T-cell (primary cell): ENCODE data around the gene ADGRB3. TPM values are rescaled to one million over a fixed set of nuclear protein-coding genes. Genes with fewer than 3 reads are reported as not detected.

ENCODE experiments used
- ATAC-seq, 4 experiments: fragments of 200-7000 bp in 3 of 4; fragments of 150-1000 bp in 1 of 4; cut with Tn5 transposase; replicated peaks in 1 of 4; 1 replicate in 3 of 4; 2 replicates in 1 of 4; pipeline ENCODE4 v1.10.0; 2021; ENCODE audit warnings: moderate library complexity in 3 of 4, mild to moderate bottlenecking in 2 of 4, moderate number of reproducible peaks in 1 of 4
- CTCF ChIA-PET, 2 donors: fragments of 300-600 bp; sonication (Branson Sonifier 250); formaldehyde crosslinking; loops; one replicate each; lab custom pipeline; 2022; ENCODE audit warnings: antibody characterized with exemption in 2 of 2; lab: Charles Lee
- POLR2A ChIA-PET, 2 donors: fragments of 300-600 bp; sonication (Branson Sonifier 250); formaldehyde crosslinking; loops; one replicate each; lab custom pipeline; 2022; ENCODE audit warnings: antibody characterized with exemption in 2 of 2; lab: Charles Lee
- DNase-seq, 35 experiments: peaks; one replicate each; pipeline versions ENCODE4 v3.0.0 to v3.0.0-alpha.2; 2013 to 2023
- H3K27ac ChIP-seq: one replicate; pipeline ENCODE4 v1.5.1; 2013; ENCODE audit warnings: low read length
- H3K27me3 ChIP-seq, 2 experiments: replicated peaks in 1 of 2; 1 replicate in 1 of 2; 2 replicates in 1 of 2; pipeline versions ENCODE4 v1.6.1 to v1.7.0; 2013; ENCODE audit warnings: low read length in 1 of 2, mixed read lengths in 1 of 2; ENCODE audit not compliant: control insufficient read depth in 2 of 2, insufficient read depth in 2 of 2; ENCODE audit errors: extremely low read depth in 1 of 2
- H3K36me3 ChIP-seq, 2 donors: 1 replicate in 1 of 2; 2 replicates in 1 of 2; pipeline versions ENCODE4 v1.6.1 to v1.7.0; 2013; ENCODE audit warnings: low read length in 1 of 2; ENCODE audit not compliant: control insufficient read depth in 2 of 2, insufficient read depth in 1 of 2; ENCODE audit errors: extremely low read depth in 1 of 2
- H3K4me1 ChIP-seq, 2 experiments: 1 replicate in 1 of 2; 2 replicates in 1 of 2; pipeline versions ENCODE4 v1.6.1 to v1.7.0; 2013; ENCODE audit warnings: low read length in 2 of 2, mixed read lengths in 1 of 2; ENCODE audit not compliant: insufficient read depth in 2 of 2, control insufficient read depth in 1 of 2; ENCODE audit errors: extremely low read depth in 1 of 2
- H3K4me3 ChIP-seq, 2 donors: 1 replicate in 1 of 2; 2 replicates in 1 of 2; pipeline versions ENCODE4 v1.5.1 to v1.7.0; 2013; ENCODE audit warnings: mild to moderate bottlenecking in 2 of 2, low read length in 1 of 2, moderate library complexity in 1 of 2; ENCODE audit not compliant: control insufficient read depth in 1 of 2; ENCODE audit errors: extremely low read depth in 1 of 2
- H3K9me3 ChIP-seq: 2 replicates; pipeline ENCODE4 v1.7.0; 2013
- H3K27ac Mint-ChIP-seq, 2 donors: one replicate each; pipeline ENCODE4 v1.8.0; 2020 to 2021; ENCODE audit warnings: mild to moderate bottlenecking in 2 of 2, mixed read lengths in 2 of 2
- H3K27me3 Mint-ChIP-seq, 2 donors: one replicate each; pipeline ENCODE4 v1.8.0; 2021 to 2022; ENCODE audit warnings: mixed read lengths in 2 of 2
- H3K36me3 Mint-ChIP-seq: one replicate; pipeline ENCODE4 v1.8.0; 2021; ENCODE audit warnings: mixed read lengths
- H3K4me1 Mint-ChIP-seq, 3 donors: one replicate each; pipeline ENCODE4 v1.8.0; 2020 to 2022; ENCODE audit warnings: mixed read lengths in 3 of 3, mild to moderate bottlenecking in 1 of 3
- H3K4me3 Mint-ChIP-seq, 3 donors: one replicate each; pipeline ENCODE4 v1.8.0; 2020 to 2022; ENCODE audit warnings: mild to moderate bottlenecking in 3 of 3, mixed read lengths in 3 of 3, moderate library complexity in 3 of 3
- H3K9me3 Mint-ChIP-seq, 3 donors: one replicate each; pipeline ENCODE4 v1.8.0; 2020 to 2022; ENCODE audit warnings: mixed read lengths in 3 of 3
- WGBS: methylation state at CpG from one replicate; pipeline ENCODE4 v1.1.5; 2013; ENCODE audit warnings: missing lambda C conversion rate; ENCODE audit not compliant: insufficient coverage; 5-methylcytosine and 5-hydroxymethylcytosine counted together
- total RNA-seq, 35 experiments: library from RNA in 6 of 35; stranded (reverse) in 6 of 35; fragments of 120-200 nt in 1 of 35; gene quantifications; one replicate each; pipeline versions ENCODE4 v1.2.1 to v1.2.4 and lab custom pipeline; 2013 to 2026

The ADGRB3 gene
- total RNA-seq, 5 donors from 2014 or later (not counting 1 experiment from before 2014, with no cell fraction given) = not detected

- Mint-ChIP-seq H3K9me3 (peaks cover 0 to 15% (median 0%) of the 10 kb centered on the region in 3 donors), H3K4me3 (no peak overlapping the region), H3K4me1 (no peaks in the 10 kb centered on the region), H3K36me3 (no peaks in the 10 kb centered on the region), H3K27ac (no peak overlapping the region), H3K27me3 (no peaks in the 10 kb centered on the region)
- Histone ChIP-seq H3K4me1 (no peaks in the 10 kb centered on the region), H3K9me3 (no peaks in the 10 kb centered on the region), H3K27ac (no peak overlapping the region), H3K27me3 (no peaks in the 10 kb centered on the region), H3K4me3 (no peak overlapping the region), H3K36me3 (no peaks in the 10 kb centered on the region)
- POLR2A ChIA-PET = no interaction called here
- DNase-seq (no peak), ATAC-seq (no peak)
- WGBS = no CpG with 5 or more reads among the region's 1 CpG
- CTCF ChIA-PET = no interaction called here
These were observed 731.7 kb downstream of the ADGRB3 start for GRCh38 chr6:69366831-69367230.

- ChIA-PET CTCF (no interaction called here), POLR2A (no interaction called here)
- H3K4me1 ChIP-seq = no peaks in the 10 kb centered on the region
- H3K36me3 Mint-ChIP-seq = no peaks in the 10 kb centered on the region
- H3K27ac ChIP-seq = no peak overlapping the region
- WGBS = no CpG with 5 or more reads among the region's 1 CpG
- no peaks in the 10 kb centered on the region for H3K27me3 ChIP-seq
- no peaks in the 10 kb centered on the region for H3K9me3 ChIP-seq
- no peak overlapping the region for H3K4me3 Mint-ChIP-seq
- no peak overlapping the region for H3K4me3 ChIP-seq
- no peak for ATAC-seq
- no peak overlapping the region for H3K27ac Mint-ChIP-seq
- no peaks in the 10 kb centered on the region for H3K4me1 Mint-ChIP-seq
- no peaks in the 10 kb centered on the region for H3K36me3 ChIP-seq
- no peak for DNase-seq
- no peaks in the 10 kb centered on the region for H3K27me3 Mint-ChIP-seq
- H3K9me3 Mint-ChIP-seq = peaks cover 0 to 13% (median 0%) of the 10 kb centered on the region in 3 donors
These were observed 733.5 kb downstream of the ADGRB3 start for GRCh38 chr6:69368613-69369012.

- Mint-ChIP-seq H3K36me3 (no peaks in the 10 kb centered on the region), H3K4me3 (no peak overlapping the region), H3K9me3 (peaks cover 4 to 10% (median 4%) of the 10 kb centered on the region in 3 donors), H3K27ac (no peak overlapping the region), H3K27me3 (no peaks in the 10 kb centered on the region), H3K4me1 (no peaks in the 10 kb centered on the region)
- H3K36me3 ChIP-seq = no peaks in the 10 kb centered on the region
- no peaks in the 10 kb centered on the region for H3K27me3 ChIP-seq
- no peak overlapping the region for H3K27ac ChIP-seq
- WGBS = no CpG with 5 or more reads among the region's 3 CpGs
- CTCF ChIA-PET = no interaction called here
- DNase-seq = no peak
- H3K4me1 ChIP-seq = no peaks in the 10 kb centered on the region
- POLR2A ChIA-PET = no interaction called here
- ATAC-seq = no peak
- H3K4me3 ChIP-seq = no peak overlapping the region
- H3K9me3 ChIP-seq = no peaks in the 10 kb centered on the region
These were observed 735.7 kb downstream of the ADGRB3 start for GRCh38 chr6:69370763-69371162.

- no peak overlapping the region for H3K27ac ChIP-seq
- peaks cover 3 to 4% (median 4%) of the 10 kb centered on the region in 3 donors for H3K9me3 Mint-ChIP-seq
- WGBS = no CpG with 5 or more reads among the region's 1 CpG
These were observed 743.2 kb downstream of the ADGRB3 start for GRCh38 chr6:69378326-69378725.

GRCh38 chr6:69379518-69379917, 744.4 kb downstream of the ADGRB3 start:
- Histone ChIP-seq H3K27me3 (no peaks in the 10 kb centered on the region), H3K4me1 (no peaks in the 10 kb centered on the region), H3K4me3 (no peak overlapping the region), H3K27ac (no peak overlapping the region), H3K36me3 (no peaks in the 10 kb centered on the region), H3K9me3 (no peaks in the 10 kb centered on the region)
- H3K4me1 Mint-ChIP-seq = no peaks in the 10 kb centered on the region
- no peaks in the 10 kb centered on the region for H3K36me3 Mint-ChIP-seq
- no peak overlapping the region for H3K27ac Mint-ChIP-seq
- ChIA-PET POLR2A (no interaction called here), CTCF (no interaction called here)
- H3K4me3 Mint-ChIP-seq = no peak overlapping the region
- 85% methylated on average over 2 of the region's 3 CpGs for WGBS
- H3K9me3 Mint-ChIP-seq = peaks cover 3 to 8% (median 4%) of the 10 kb centered on the region in 3 donors
- DNase-seq (no peak), ATAC-seq (no peak)
- no peaks in the 10 kb centered on the region for H3K27me3 Mint-ChIP-seq

More at GRCh38 chr6:69378326-69378725, 743.2 kb downstream of the ADGRB3 start:
- Histone ChIP-seq H3K27me3 (no peaks in the 10 kb centered on the region), H3K4me3 (no peak overlapping the region), H3K36me3 (no peaks in the 10 kb centered on the region), H3K4me1 (no peaks in the 10 kb centered on the region), H3K9me3 (no peaks in the 10 kb centered on the region)
- CTCF ChIA-PET = no interaction called here
- Mint-ChIP-seq H3K27ac (no peak overlapping the region), H3K36me3 (no peaks in the 10 kb centered on the region), H3K27me3 (no peaks in the 10 kb centered on the region), H3K4me1 (no peaks in the 10 kb centered on the region), H3K4me3 (no peak overlapping the region)
- DNase-seq (no peak), ATAC-seq (no peak)
- POLR2A ChIA-PET = no interaction called here

- Mint-ChIP-seq H3K27ac (no peak overlapping the region), H3K4me1 (no peaks in the 10 kb centered on the region), H3K36me3 (no peaks in the 10 kb centered on the region), H3K4me3 (no peak overlapping the region), H3K9me3 (peaks cover 0 to 4% (median 3%) of the 10 kb centered on the region in 3 donors), H3K27me3 (no peaks in the 10 kb centered on the region)
- ChIA-PET CTCF (no interaction called here), POLR2A (no interaction called here)
- Histone ChIP-seq H3K4me3 (no peak overlapping the region), H3K36me3 (no peaks in the 10 kb centered on the region), H3K27me3 (no peaks in the 10 kb centered on the region), H3K9me3 (no peaks in the 10 kb centered on the region), H3K4me1 (no peaks in the 10 kb centered on the region), H3K27ac (no peak overlapping the region)
- ATAC-seq (no peak), DNase-seq (no peak)
- WGBS = no CpG with 5 or more reads among the region's 3 CpGs
These were observed 748.5 kb downstream of the ADGRB3 start for GRCh38 chr6:69383627-69384026.

GRCh38 chr6:69386426-69386825, 751.3 kb downstream of the ADGRB3 start:
- no peak overlapping the region for H3K4me3 Mint-ChIP-seq

More at GRCh38 chr6:69386426-69386825, 751.3 kb downstream of the ADGRB3 start:
- WGBS = 31% methylated on average over 2 of the region's 5 CpGs
- Mint-ChIP-seq H3K36me3 (no peaks in the 10 kb centered on the region), H3K27ac (no peak overlapping the region), H3K27me3 (no peaks in the 10 kb centered on the region), H3K4me1 (no peaks in the 10 kb centered on the region), H3K9me3 (peaks cover 0 to 4% (median 0%) of the 10 kb centered on the region in 3 donors)
- Histone ChIP-seq H3K4me3 (no peak overlapping the region), H3K9me3 (no peaks in the 10 kb centered on the region), H3K27ac (no peak overlapping the region), H3K27me3 (no peaks in the 10 kb centered on the region), H3K4me1 (no peaks in the 10 kb centered on the region), H3K36me3 (no peaks in the 10 kb centered on the region)
- DNase-seq (no peak), ATAC-seq (no peak)
- ChIA-PET POLR2A (no interaction called here), CTCF (no interaction called here)
